Liver (tissue), 9 donors: ENCODE results near the gene EP400. TPM values are rescaled to one million over a fixed set of nuclear protein-coding genes. Genes with fewer than 3 reads are reported as not detected.

Experiments used
- DNase-seq: peaks from one replicate; pipeline ENCODE4 v3.0.0-alpha.2; 2017; ENCODE audit warnings: low spot score
- H3K27ac ChIP-seq, 2 donors: one replicate each; pipeline ENCODE4 v1.7.0; 2013; ENCODE audit warnings: inconsistent platforms in 2 of 2, low read length in 2 of 2, control low read depth in 1 of 2, low read depth in 1 of 2, mild to moderate bottlenecking in 1 of 2
- H3K27me3 ChIP-seq, 4 donors: one replicate each; pipeline versions ENCODE4 v1.6.1 to v1.7.0; 2013; ENCODE audit warnings: low read length in 3 of 4, inconsistent platforms in 1 of 4, mild to moderate bottlenecking in 1 of 4, moderate library complexity in 1 of 4; ENCODE audit not compliant: control insufficient read depth in 4 of 4, insufficient read depth in 4 of 4
- H3K36me3 ChIP-seq, 4 donors: one replicate each; pipeline versions ENCODE4 v1.6.1 to v1.7.0; 2013; ENCODE audit warnings: low read length in 3 of 4, mild to moderate bottlenecking in 3 of 4, low read depth in 1 of 4, moderate library complexity in 1 of 4; ENCODE audit not compliant: control insufficient read depth in 4 of 4, insufficient read depth in 3 of 4
- H3K4me1 ChIP-seq, 4 donors: one replicate each; pipeline versions ENCODE4 v1.6.1 to v1.7.0; 2013; ENCODE audit warnings: low read length in 3 of 4, mild to moderate bottlenecking in 3 of 4, moderate library complexity in 1 of 4; ENCODE audit not compliant: control insufficient read depth in 4 of 4, insufficient read depth in 4 of 4
- H3K4me3 ChIP-seq, 3 donors: one replicate each; pipeline versions ENCODE4 v1.6.1 to v1.7.0; 2013; ENCODE audit warnings: low read length in 3 of 3, control low read depth in 1 of 3, low read depth in 1 of 3, mild to moderate bottlenecking in 1 of 3
- H3K9ac ChIP-seq, 2 donors: one replicate each; pipeline ENCODE4 v1.7.0; 2013; ENCODE audit warnings: low read length in 2 of 2, mild to moderate bottlenecking in 2 of 2, moderate library complexity in 2 of 2, control low read depth in 1 of 2, low read depth in 1 of 2
- H3K9me3 ChIP-seq, 4 donors: one replicate each; pipeline versions ENCODE4 v1.6.1 to v1.7.0; 2013; ENCODE audit warnings: low read length in 3 of 4; ENCODE audit not compliant: control insufficient read depth in 4 of 4
- FOXA1 ChIP-seq: IDR thresholded peaks from 2 replicates; pipeline ENCODE4 v1.6.1; 2016; ENCODE audit warnings: antibody characterized with exemption
- FOXA2 ChIP-seq: IDR thresholded peaks from 2 replicates; pipeline ENCODE4 v1.6.1; 2016; ENCODE audit warnings: antibody characterized with exemption
- GABPA ChIP-seq, 2 donors: IDR thresholded peaks in 1 of 2; conservative IDR thresholded peaks in 1 of 2; 2 replicates each; pipeline ENCODE4 v1.6.1; 2016; ENCODE audit warnings: antibody characterized with exemption in 2 of 2, mild to moderate bottlenecking in 1 of 2, moderate library complexity in 1 of 2
- HNF4A ChIP-seq, 2 donors: conservative IDR thresholded peaks; 2 replicates each; pipeline ENCODE4 v1.6.1; 2016; ENCODE audit warnings: antibody characterized with exemption in 2 of 2, mild to moderate bottlenecking in 2 of 2
- HNF4G ChIP-seq: IDR thresholded peaks from 2 replicates; pipeline ENCODE4 v1.6.1; 2016; ENCODE audit warnings: antibody characterized with exemption
- RAD21 ChIP-seq, 2 donors: IDR thresholded peaks; 2 replicates each; pipeline ENCODE4 v1.6.1; 2016; ENCODE audit warnings: antibody characterized with exemption in 2 of 2, mild to moderate bottlenecking in 2 of 2
- RXRA ChIP-seq, 2 donors: IDR thresholded peaks; 2 replicates each; pipeline ENCODE4 v1.6.1; 2017 to 2018; ENCODE audit warnings: antibody characterized with exemption in 2 of 2, mild to moderate bottlenecking in 1 of 2
- SP1 ChIP-seq: IDR thresholded peaks from 2 replicates; pipeline ENCODE4 v1.6.1; 2018; ENCODE audit warnings: antibody characterized with exemption, mild to moderate bottlenecking
- TAF1 ChIP-seq: conservative IDR thresholded peaks from 2 replicates; pipeline ENCODE4 v1.6.1; 2016; ENCODE audit warnings: antibody characterized with exemption, mild to moderate bottlenecking
- YY1 ChIP-seq: IDR thresholded peaks from 2 replicates; pipeline ENCODE4 v1.6.1; 2016; ENCODE audit warnings: antibody characterized with exemption, mild to moderate bottlenecking
- WGBS: extraction: QIAGEN DNeasy Blood & Tissue Kit; methylation state at CpG from one replicate; pipeline ENCODE4 v1.1.7; 2013; 5-methylcytosine and 5-hydroxymethylcytosine counted together
- polyA plus RNA-seq, 2 donors: library from polyadenylated mRNA; stranded (reverse) in 1 of 2; unstranded in 1 of 2; fragments of 200-250 nt in 1 of 2; fragments of >200 nt in 1 of 2; fragmentation: Nextera tagmentation in 1 of 2; extraction: Ambion mirVana in 1 of 2; gene quantifications; one replicate each; pipeline versions ENCODE4 v1.2.1 to v1.2.3, GENCODE V29; 2013 to 2015
- total RNA-seq, 2 donors: library from RNA; depleted of rRNA; stranded (reverse); fragments of >200 nt; gene quantifications; one replicate each; pipeline ENCODE4 v1.2.3, GENCODE V29; 2014
- TF ChIP-seq, protein P1 (sequence below): IDR thresholded peaks from 2 replicates; pipeline ENCODE4 v1.6.1; 2016; ENCODE audit warnings: antibody characterized with exemption, mild to moderate bottlenecking
- TF ChIP-seq, protein P2 (sequence below): IDR thresholded peaks from 2 replicates; pipeline ENCODE4 v1.6.1; 2016; ENCODE audit warnings: antibody characterized with exemption
- TF ChIP-seq, protein P3 (sequence below): IDR thresholded peaks from 2 replicates; pipeline ENCODE4 v1.6.1; 2016; ENCODE audit warnings: antibody characterized with exemption
- TF ChIP-seq, protein P4 (sequence below): fragments of 150-350 bp; IDR thresholded peaks from 2 replicates; pipeline ENCODE4 v1.5.1; 2017; ENCODE audit warnings: improper control_type of control experiment, low read depth, low read length; ENCODE audit not compliant: missing input control
- donor health status: healthy.
- donor health status: healthy.
- donor health status: healthy.
- donor health status: healthy.
- donor health status: healthy.

Gene EP400
- total and polyA plus RNA-seq, 4 donors, result 4.7 to 12.4 (median 7.1) TPM

DNA sequence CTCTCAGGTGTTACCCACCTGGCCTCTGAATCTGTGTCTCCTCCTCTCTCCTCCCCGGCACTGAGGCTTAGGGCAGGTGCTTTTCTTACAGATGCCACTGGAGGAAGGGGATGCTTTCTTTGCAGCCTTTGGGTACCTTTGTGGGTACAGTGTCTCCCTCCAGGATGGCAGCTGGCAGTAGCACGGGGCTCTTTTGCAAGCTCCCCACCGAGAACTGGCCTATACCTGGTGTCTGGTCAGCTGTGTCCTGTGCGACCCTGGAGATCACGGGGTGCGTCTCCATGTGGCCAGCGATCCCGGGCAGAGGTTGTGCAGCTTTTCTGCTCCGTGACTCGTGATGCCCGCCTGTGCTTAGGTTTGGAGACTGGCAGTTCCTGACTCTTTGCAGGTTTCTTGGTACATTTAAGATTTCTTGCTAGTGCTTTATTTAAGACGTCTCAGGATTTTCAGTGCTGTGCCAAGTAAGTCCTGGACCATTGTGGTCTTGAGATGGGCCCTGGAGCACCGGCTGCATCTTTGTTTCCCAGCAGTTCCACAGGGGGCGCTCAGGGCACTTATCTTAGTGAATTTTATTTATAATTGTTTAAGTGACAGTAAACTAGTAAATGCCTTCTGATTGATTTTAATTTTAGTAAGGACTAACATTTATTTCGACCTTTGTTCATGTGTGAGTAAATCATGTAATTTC lies 125.4 kb downstream of the EP400 start:
- no peak for DNase-seq
- Histone ChIP-seq H3K27ac (no peak overlapping the region), H3K27me3 (no peaks in the 10 kb centered on the region), H3K4me3 (no peak overlapping the region), H3K9ac (no peak overlapping the region), H3K4me1 (no peaks in the 10 kb centered on the region), H3K9me3 (no peaks in the 10 kb centered on the region), H3K36me3 (peaks cover 9 to 57% (median 42%) of the 10 kb centered on the region in 4 donors)
- no peak for TF ChIP-seq GABPA (IDR thresholded peaks at IDR 0.05 in 1 of 2, conservative IDR thresholded peaks at IDR 0.05 in 1 of 2)
- TF ChIP-seq HNF4A (conservative IDR thresholded peaks at IDR 0.05), result no peak
- no peak for TF ChIP-seq HNF4G
- TF ChIP-seq, protein P1, sequence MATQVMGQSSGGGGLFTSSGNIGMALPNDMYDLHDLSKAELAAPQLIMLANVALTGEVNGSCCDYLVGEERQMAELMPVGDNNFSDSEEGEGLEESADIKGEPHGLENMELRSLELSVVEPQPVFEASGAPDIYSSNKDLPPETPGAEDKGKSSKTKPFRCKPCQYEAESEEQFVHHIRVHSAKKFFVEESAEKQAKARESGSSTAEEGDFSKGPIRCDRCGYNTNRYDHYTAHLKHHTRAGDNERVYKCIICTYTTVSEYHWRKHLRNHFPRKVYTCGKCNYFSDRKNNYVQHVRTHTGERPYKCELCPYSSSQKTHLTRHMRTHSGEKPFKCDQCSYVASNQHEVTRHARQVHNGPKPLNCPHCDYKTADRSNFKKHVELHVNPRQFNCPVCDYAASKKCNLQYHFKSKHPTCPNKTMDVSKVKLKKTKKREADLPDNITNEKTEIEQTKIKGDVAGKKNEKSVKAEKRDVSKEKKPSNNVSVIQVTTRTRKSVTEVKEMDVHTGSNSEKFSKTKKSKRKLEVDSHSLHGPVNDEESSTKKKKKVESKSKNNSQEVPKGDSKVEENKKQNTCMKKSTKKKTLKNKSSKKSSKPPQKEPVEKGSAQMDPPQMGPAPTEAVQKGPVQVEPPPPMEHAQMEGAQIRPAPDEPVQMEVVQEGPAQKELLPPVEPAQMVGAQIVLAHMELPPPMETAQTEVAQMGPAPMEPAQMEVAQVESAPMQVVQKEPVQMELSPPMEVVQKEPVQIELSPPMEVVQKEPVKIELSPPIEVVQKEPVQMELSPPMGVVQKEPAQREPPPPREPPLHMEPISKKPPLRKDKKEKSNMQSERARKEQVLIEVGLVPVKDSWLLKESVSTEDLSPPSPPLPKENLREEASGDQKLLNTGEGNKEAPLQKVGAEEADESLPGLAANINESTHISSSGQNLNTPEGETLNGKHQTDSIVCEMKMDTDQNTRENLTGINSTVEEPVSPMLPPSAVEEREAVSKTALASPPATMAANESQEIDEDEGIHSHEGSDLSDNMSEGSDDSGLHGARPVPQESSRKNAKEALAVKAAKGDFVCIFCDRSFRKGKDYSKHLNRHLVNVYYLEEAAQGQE, result no peak
- 95% methylated on average over 15 of the region's 15 CpGs for WGBS

DNA sequence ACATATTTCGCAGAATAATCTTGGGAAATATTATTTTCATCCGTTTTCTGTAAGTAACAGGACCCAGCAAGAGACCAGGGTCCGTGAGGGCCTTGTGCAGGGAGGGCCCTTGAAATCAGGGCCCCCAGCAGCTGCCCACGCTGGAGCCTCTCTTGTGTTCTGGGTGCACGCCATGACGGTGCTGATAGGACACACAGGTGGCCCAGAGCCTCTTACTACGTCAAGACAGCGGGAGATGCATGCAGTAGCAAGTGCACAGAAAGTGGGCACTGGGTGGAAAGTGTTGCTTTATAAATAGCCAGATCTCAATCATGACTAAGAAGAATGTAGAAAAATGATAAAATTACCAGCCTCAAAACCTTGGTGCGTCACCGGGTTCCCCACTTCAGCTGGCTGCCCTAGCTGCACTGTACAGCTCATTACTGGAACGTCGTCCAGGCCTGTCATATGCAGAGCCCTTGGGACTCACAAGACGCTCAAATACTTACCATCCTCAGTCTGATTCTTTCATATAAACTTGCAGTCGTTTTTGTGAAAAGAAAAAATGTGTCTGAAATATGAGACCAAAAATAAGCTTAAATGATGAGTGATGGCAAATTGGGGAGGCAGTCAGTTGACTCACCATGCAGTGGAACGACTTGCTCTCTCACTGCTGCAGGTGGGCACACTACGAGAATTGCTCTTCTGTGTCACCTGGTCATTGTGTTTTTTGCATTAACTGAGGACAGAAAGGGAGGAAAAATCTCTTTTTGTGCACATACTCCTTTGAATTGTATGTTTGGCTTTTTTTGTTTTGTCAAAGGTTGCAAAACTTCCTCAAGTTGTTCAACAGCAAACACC lies 126.2 kb downstream of the EP400 start:
- DNase-seq, result no peak
- H3K9me3 ChIP-seq, result no peaks in the 10 kb centered on the region
- no peak overlapping the region for H3K4me3 ChIP-seq
- H3K27me3 ChIP-seq, result no peaks in the 10 kb centered on the region
- H3K9ac ChIP-seq, result no peak overlapping the region
- WGBS, result 97% methylated on average over 16 of the region's 16 CpGs
- H3K27ac ChIP-seq, result no peak overlapping the region
- no peak for TF ChIP-seq GABPA (IDR thresholded peaks at IDR 0.05 in 1 of 2, conservative IDR thresholded peaks at IDR 0.05 in 1 of 2)
- no peak for TF ChIP-seq RXRA (IDR thresholded peaks at IDR 0.05)
- TF ChIP-seq SP1, result no peak
- H3K4me1 ChIP-seq, result no peaks in the 10 kb centered on the region
- H3K36me3 ChIP-seq, result peaks cover 9 to 55% (median 39%) of the 10 kb centered on the region in 4 donors

DNA sequence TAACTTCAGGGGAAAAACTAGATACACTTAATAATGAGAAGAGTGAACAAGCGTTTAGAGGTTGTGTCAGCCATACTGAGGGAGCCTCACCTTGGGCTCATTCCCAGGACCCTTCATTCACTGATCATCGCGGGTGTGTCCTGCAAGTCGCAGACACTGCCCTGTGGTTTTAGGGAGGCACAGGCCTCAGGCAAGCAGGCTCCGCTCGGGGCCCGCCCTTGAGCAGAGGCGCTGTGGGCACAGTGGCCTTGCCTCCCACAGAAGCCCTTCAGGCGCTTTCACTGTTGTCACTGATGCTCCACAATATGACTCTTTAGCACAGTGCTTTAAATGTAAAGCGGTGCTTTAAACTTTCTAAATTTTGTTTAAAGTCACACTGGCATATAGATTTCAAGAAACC lies 127.0 kb downstream of the EP400 start:
- Histone ChIP-seq H3K9me3 (no peaks in the 10 kb centered on the region), H3K9ac (no peak overlapping the region), H3K4me1 (no peaks in the 10 kb centered on the region), H3K27ac (no peak overlapping the region), H3K27me3 (no peaks in the 10 kb centered on the region), H3K4me3 (no peak overlapping the region), H3K36me3 (peaks cover 7 to 49% (median 32%) of the 10 kb centered on the region in 4 donors)
- DNase-seq, result no peak
- 97% methylated on average over 10 of the region's 10 CpGs for WGBS
- TF ChIP-seq FOXA1 (no peak), SP1 (no peak), FOXA2 (no peak), RAD21 (IDR thresholded peaks at IDR 0.05) (no peak), HNF4G (no peak), YY1 (no peak), TAF1 (no peak)
- TF ChIP-seq, protein P2, sequence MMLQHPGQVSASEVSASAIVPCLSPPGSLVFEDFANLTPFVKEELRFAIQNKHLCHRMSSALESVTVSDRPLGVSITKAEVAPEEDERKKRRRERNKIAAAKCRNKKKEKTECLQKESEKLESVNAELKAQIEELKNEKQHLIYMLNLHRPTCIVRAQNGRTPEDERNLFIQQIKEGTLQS, result no peak
- TF ChIP-seq, protein P1, result no peak
- TF ChIP-seq, protein P3, sequence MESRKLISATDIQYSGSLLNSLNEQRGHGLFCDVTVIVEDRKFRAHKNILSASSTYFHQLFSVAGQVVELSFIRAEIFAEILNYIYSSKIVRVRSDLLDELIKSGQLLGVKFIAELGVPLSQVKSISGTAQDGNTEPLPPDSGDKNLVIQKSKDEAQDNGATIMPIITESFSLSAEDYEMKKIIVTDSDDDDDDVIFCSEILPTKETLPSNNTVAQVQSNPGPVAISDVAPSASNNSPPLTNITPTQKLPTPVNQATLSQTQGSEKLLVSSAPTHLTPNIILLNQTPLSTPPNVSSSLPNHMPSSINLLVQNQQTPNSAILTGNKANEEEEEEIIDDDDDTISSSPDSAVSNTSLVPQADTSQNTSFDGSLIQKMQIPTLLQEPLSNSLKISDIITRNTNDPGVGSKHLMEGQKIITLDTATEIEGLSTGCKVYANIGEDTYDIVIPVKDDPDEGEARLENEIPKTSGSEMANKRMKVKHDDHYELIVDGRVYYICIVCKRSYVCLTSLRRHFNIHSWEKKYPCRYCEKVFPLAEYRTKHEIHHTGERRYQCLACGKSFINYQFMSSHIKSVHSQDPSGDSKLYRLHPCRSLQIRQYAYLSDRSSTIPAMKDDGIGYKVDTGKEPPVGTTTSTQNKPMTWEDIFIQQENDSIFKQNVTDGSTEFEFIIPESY, result no peak
- TF ChIP-seq, protein P4, sequence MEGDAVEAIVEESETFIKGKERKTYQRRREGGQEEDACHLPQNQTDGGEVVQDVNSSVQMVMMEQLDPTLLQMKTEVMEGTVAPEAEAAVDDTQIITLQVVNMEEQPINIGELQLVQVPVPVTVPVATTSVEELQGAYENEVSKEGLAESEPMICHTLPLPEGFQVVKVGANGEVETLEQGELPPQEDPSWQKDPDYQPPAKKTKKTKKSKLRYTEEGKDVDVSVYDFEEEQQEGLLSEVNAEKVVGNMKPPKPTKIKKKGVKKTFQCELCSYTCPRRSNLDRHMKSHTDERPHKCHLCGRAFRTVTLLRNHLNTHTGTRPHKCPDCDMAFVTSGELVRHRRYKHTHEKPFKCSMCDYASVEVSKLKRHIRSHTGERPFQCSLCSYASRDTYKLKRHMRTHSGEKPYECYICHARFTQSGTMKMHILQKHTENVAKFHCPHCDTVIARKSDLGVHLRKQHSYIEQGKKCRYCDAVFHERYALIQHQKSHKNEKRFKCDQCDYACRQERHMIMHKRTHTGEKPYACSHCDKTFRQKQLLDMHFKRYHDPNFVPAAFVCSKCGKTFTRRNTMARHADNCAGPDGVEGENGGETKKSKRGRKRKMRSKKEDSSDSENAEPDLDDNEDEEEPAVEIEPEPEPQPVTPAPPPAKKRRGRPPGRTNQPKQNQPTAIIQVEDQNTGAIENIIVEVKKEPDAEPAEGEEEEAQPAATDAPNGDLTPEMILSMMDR, result no peak
